Activated T-cell treated with anti-CD3 and anti-CD28 coated beads, Interleukin-2, amount 50 U/mL, for 72 hours (primary cell): ENCODE measurements around the gene PSEN2. TPM values are rescaled to one million over a fixed set of nuclear protein-coding genes. Genes with fewer than 3 reads are reported as not detected.

Source experiments
- ATAC-seq, 2 donors: fragments of 150-1000 bp; cut with Tn5 transposase; replicated peaks in 1 of 2; 2 replicates each; pipeline ENCODE4 v1.10.0; 2021; ENCODE audit warnings: moderate library complexity in 2 of 2, mild to moderate bottlenecking in 1 of 2
- DNase-seq, 2 donors: peaks; one replicate each; pipeline ENCODE4 v3.0.0; 2021 to 2022; ENCODE audit warnings: mixed read lengths in 1 of 2
- H3K27ac Mint-ChIP-seq: one replicate; pipeline ENCODE4 v1.8.0; 2022; ENCODE audit warnings: mild to moderate bottlenecking, moderate library complexity, mixed read lengths
- H3K27me3 Mint-ChIP-seq: one replicate; pipeline ENCODE4 v1.8.0; 2022; ENCODE audit warnings: low read depth, mixed read lengths
- H3K36me3 Mint-ChIP-seq, 2 donors: one replicate each; pipeline ENCODE4 v1.8.0; 2022; ENCODE audit warnings: mixed read lengths in 2 of 2, mild to moderate bottlenecking in 1 of 2; ENCODE audit not compliant: insufficient read depth in 2 of 2
- H3K4me1 Mint-ChIP-seq: one replicate; pipeline ENCODE4 v1.8.0; 2022; ENCODE audit warnings: low read depth, mixed read lengths
- H3K4me3 Mint-ChIP-seq, 2 donors: one replicate each; pipeline ENCODE4 v1.8.0; 2022; ENCODE audit warnings: mild to moderate bottlenecking in 2 of 2, mixed read lengths in 2 of 2, moderate library complexity in 2 of 2
- H3K9me3 Mint-ChIP-seq, 2 donors: one replicate each; pipeline ENCODE4 v1.8.0; 2022; ENCODE audit warnings: mixed read lengths in 2 of 2
- total RNA-seq, 2 donors: library from RNA; stranded (reverse); gene quantifications; one replicate each; pipeline ENCODE4 v1.2.3, GENCODE V29; 2022

The PSEN2 gene
- total RNA-seq, 2 donors from 2014 or later: 10.7 to 11.7 TPM

DNA sequence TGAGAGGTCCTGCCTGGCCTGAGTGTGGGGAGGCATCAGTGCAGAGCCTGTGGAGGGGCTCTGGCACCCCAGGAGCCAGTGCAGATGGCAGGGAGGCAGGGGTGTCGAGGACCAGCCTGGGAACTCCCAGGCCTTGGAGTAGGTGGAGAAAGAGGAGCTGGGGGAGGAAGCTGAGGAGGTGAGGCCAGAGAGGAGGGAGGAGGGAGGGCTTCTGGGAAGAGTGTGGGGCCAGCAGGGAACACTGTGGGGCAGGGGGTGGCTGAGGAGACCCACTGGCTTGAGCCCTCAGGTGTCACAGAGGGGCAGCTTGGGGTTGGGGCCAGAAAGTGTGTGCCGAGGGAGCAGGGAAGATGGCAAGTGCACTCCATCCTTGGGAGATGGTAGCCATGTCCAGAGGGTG lies 73.5 kb downstream of the PSEN2 start:
- Mint-ChIP-seq H3K4me3 (no peak overlapping the region), H3K4me1 (peaks cover 64% of the 10 kb centered on the region), H3K27me3 (no peaks in the 10 kb centered on the region), H3K27ac (no peak overlapping the region), H3K9me3 (peaks cover 0 to 2% of the 10 kb centered on the region in 2 donors), H3K36me3 (peaks cover 2% of the 10 kb centered on the region in 2 donors)
- ATAC-seq: no peak
- DNase-seq: no peak

DNA sequence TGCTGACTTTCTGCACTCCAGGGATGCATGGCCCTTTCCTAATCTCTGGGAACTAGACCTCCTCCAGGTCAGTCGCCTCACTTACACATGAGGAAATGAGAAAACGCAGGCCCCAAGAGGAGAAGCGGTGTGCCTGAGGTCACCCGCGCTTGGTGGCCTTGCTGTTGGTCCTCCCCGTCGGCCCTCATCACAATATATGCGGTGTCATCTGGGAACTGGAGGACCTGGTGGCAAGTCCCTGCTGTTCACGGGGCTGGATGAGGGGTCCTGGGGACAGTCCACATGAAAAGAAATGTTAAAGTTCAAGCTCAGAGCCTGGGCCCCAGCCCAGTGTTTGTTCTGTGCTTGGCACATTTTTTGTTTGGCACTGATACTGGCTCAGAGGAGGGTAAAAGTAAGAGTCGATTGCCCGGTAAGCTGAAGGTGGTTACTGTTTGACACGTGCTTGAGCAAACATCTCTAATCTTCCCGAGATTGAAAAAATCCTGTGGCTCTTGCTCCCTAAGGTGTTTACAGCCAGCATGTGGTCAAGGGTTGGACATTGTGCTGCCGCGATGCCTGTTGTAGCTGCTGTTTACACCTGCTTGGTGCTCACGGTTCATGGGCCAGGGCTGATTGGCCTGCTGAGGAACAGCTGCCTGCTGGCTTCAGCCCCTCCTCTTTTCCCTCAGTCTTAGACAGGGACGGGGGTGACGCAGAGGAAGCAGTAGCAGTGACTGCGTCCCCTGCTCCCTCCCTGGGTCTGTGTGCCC lies 74.9 kb downstream of the PSEN2 start:
- DNase-seq (no peak), ATAC-seq (no peak)
- Mint-ChIP-seq H3K4me1 (peaks cover 63% of the 10 kb centered on the region), H3K4me3 (no peak overlapping the region), H3K9me3 (peaks cover 0 to 2% of the 10 kb centered on the region in 2 donors), H3K27me3 (no peaks in the 10 kb centered on the region), H3K27ac (no peak overlapping the region), H3K36me3 (peaks cover 0 to 2% of the 10 kb centered on the region in 2 donors)

Other genes with a start within 250 kb of the PSEN2 start
- gene ITPKB, start 131.3 kb upstream of the PSEN2 start, total RNA-seq: 10 to 100 TPM; 50.7 to 58.0 TPM
- gene COQ8A, start 69.7 kb downstream of the PSEN2 start, total RNA-seq: 10 to 100 TPM; 24.2 to 32.2 TPM